Measurements from ENCODE around the gene FMNL2. TPM values are rescaled to one million over a fixed set of nuclear protein-coding genes. Genes with fewer than 3 reads are reported as not detected.
"Not testable (repeated sequence)": the region's sequence is repeated elsewhere in the genome, so short reads cannot be mapped to it uniquely, and the experiment has no call there.

The FMNL2 gene
- total RNA-seq, 2 experiments from 2014 or later: 2.2 TPM

DNA sequence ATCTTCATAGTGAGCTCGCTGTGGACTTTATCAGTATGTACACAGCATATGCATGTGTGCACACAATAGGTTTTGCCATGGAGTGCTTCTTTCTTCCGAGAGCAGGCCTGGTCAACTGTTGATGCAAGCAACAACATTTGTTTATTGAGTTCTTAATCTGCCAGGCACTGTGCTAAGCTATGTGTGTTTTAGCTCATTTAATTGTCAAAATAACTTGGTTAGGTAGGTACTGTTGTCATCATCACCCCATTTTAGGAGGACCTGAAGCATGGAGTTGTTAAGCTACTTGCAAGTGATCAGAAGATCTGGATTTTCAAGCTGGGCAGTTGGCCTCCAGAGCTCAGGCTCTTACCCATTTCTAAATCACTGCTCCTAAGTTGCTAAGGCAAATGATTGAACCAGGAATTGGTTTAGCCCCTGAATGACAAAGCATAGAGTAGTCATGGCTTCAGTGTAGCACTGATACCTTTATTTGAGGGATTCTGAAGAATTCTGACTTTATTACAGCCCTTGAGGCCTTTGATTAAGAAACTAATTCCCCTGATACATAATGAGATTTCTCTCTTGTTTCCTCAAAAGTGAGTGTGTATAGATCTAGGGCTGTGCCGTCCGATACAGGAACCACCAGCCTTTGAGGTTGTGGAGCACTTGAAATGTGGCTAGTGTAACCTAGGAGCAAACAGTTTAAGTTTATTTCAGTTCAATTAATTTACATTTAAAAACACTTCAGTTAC is 132.9 kb downstream of the FMNL2 start:
- H3K36me3 Mint-ChIP-seq: no peaks in the 10 kb centered on the region
- peaks cover 4% of the 10 kb centered on the region for H3K27me3 Mint-ChIP-seq
- CTCF ChIA-PET: interaction anchor here (0.6 kb wide), 1 partner anchor 641 kb away, joined by 3 read pairs; no protein-coding TSS in a partner anchor
- no peak for DNase-seq
- no peak overlapping the region for H3K4me3 Mint-ChIP-seq
- peaks cover 5% of the 10 kb centered on the region for H3K4me1 Mint-ChIP-seq (ENCODE audit: low read depth)
- POLR2A ChIA-PET: no interaction called here
- intact Hi-C loops (cut with micrococcal nuclease): no loop called here
- H3K27ac Mint-ChIP-seq: no peak overlapping the region
- H3K9me3 Mint-ChIP-seq: no peaks in the 10 kb centered on the region

- DNase-seq: no peak
- Mint-ChIP-seq H3K27ac (no peak overlapping the region), H3K4me1 (ENCODE audit: low read depth) (peaks cover 5% of the 10 kb centered on the region), H3K4me3 (no peak overlapping the region), H3K9me3 (no peaks in the 10 kb centered on the region), H3K27me3 (peaks cover 7% of the 10 kb centered on the region), H3K36me3 (no peaks in the 10 kb centered on the region)
- intact Hi-C loops (cut with micrococcal nuclease): no loop called here
- POLR2A ChIA-PET: no interaction called here
- CTCF ChIA-PET: no interaction called here
Measured at GRCh38 chr2:152468899-152469692, 134.1 kb downstream of the FMNL2 start.

GRCh38 chr2:152470861-152471854 is 136.2 kb downstream of the FMNL2 start:
- no peak for DNase-seq
- peaks cover 5% of the 10 kb centered on the region for H3K4me1 Mint-ChIP-seq (ENCODE audit: low read depth)
- H3K27me3 Mint-ChIP-seq: peaks cover 5% of the 10 kb centered on the region
- intact Hi-C loops (cut with micrococcal nuclease): no loop called here
- no peaks in the 10 kb centered on the region for H3K9me3 Mint-ChIP-seq
- H3K27ac Mint-ChIP-seq: no peak overlapping the region
- ChIA-PET CTCF (interaction anchor here (1.1 kb wide), 1 partner anchor 164 kb away, joined by 3 read pairs; no protein-coding TSS in a partner anchor), POLR2A (interaction anchor here (1.3 kb wide), 1 partner anchor 188 kb away, joined by 3 read pairs; no protein-coding TSS in a partner anchor)
- H3K4me3 Mint-ChIP-seq: no peak overlapping the region
- H3K36me3 Mint-ChIP-seq: no peaks in the 10 kb centered on the region

DNA sequence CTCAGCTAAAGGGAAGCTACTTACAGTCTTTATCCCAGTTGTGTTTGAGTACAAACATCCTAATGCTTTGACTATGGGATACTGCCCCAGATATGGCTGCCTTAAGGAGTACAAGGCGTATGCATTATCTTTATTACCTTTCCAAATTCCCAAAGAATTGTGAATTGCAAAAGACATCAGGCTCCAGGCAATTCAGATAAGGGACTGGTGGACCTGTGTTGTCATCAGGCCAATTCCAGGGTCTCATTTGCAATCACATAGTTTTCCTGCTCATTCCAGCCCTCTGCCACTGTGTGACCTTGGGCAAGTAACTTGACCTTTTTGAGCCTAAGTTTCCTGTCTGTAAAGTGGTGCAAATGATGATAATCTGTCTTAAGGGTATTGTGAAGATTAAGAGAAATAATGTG is 137.5 kb downstream of the FMNL2 start:
- no peak for DNase-seq
- Mint-ChIP-seq H3K36me3 (no peaks in the 10 kb centered on the region), H3K4me3 (no peak overlapping the region), H3K9me3 (no peaks in the 10 kb centered on the region), H3K27ac (no peak overlapping the region), H3K27me3 (peaks cover 5% of the 10 kb centered on the region), H3K4me1 (ENCODE audit: low read depth) (peaks cover 5% of the 10 kb centered on the region)
- intact Hi-C loops (cut with micrococcal nuclease): no loop called here
- ChIA-PET POLR2A (no interaction called here), CTCF (no interaction called here)

DNA sequence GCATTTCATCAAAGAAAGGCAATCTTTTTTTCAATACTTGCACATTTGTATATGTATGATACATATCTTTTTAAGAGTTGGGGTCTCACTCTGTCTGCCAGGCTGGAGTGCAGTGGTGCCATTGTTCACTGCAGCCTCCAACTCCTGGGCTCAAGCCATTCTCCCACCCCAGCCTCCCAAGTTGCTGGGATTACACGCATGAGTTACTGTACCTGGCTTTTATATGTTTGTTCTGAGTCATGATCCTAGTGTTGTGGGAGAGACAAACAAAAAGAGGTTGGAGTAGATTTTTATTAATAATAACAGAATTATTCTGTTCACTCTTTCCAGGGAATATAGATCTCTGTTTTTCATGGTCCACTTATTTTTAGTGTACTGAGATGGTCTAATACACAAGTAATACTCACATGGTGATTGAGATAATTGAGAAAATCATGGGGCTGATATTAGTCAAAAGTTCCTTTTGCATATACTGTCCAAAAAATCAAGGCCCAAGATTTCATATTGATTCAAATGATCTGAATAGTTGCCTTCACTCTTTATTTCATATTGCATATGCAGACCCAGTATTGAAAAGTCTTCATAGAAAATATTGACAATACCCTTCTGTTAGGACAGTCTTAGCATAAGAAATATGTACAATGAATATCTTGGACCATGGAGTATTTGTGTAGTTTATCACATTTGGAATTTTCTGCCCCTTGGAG is 138.3 kb downstream of the FMNL2 start:
- CTCF ChIA-PET: no interaction called here
- H3K9me3 Mint-ChIP-seq: no peaks in the 10 kb centered on the region
- intact Hi-C loops (cut with micrococcal nuclease): no loop called here
- peaks cover 5% of the 10 kb centered on the region for H3K4me1 Mint-ChIP-seq (ENCODE audit: low read depth)
- H3K36me3 Mint-ChIP-seq: no peaks in the 10 kb centered on the region
- no peak overlapping the region for H3K4me3 Mint-ChIP-seq
- DNase-seq: no peak
- H3K27me3 Mint-ChIP-seq: peaks cover 4% of the 10 kb centered on the region
- POLR2A ChIA-PET: no interaction called here
- no peak overlapping the region for H3K27ac Mint-ChIP-seq

DNA sequence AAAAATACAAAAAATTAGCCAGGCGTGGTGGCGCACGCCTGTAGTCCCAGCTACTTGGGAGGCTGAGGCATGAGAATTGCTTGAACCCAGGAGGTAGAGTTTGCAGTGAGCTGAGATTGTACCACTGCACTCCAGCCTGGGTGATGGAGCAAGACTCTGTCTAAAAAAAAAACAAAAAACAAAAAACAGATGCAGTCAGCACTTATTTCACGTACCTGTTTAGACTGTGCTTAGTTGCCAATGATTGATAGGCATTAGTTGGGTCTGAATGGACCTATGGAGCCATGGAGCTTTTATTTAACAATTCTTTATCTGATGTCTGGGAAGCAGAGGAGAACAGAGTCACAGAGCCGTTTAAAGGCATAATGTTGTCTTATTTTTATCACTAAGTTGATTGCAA is 139.5 kb downstream of the FMNL2 start:
- H3K27me3 Mint-ChIP-seq; H3K4me1 Mint-ChIP-seq (ENCODE audit: low read depth); H3K4me3 Mint-ChIP-seq; CTCF ChIA-PET; DNase-seq; H3K9me3 Mint-ChIP-seq; H3K27ac Mint-ChIP-seq; POLR2A ChIA-PET; intact Hi-C loops (cut with micrococcal nuclease); H3K36me3 Mint-ChIP-seq: not testable (repeated sequence)

DNA sequence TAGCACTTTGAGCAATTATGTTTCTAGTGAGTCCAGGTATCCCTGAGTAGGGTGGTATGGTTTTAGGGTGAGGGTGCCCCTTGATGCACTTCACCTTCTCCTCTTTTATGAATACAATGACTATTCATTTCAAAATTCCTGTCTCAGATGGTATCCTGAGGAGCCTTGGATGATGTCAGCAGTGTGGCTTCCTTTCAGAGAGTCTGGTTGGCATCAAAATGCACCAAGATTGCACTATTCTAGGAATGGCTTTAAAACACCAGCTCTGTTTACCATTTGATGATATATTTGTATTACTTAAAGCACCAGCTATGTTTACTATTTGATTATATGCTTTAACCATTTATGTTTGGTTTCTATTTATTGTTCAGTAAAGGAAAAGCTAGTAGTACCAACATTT is 141.0 kb downstream of the FMNL2 start:
- H3K9me3 Mint-ChIP-seq: no peaks in the 10 kb centered on the region
- no peaks in the 10 kb centered on the region for H3K4me1 Mint-ChIP-seq (ENCODE audit: low read depth)
- DNase-seq: no peak
- POLR2A ChIA-PET: no interaction called here
- H3K36me3 Mint-ChIP-seq: no peaks in the 10 kb centered on the region
- intact Hi-C loops (cut with micrococcal nuclease): no loop called here
- H3K27me3 Mint-ChIP-seq: peaks cover 4% of the 10 kb centered on the region
- H3K4me3 Mint-ChIP-seq: no peak overlapping the region
- CTCF ChIA-PET: no interaction called here
- H3K27ac Mint-ChIP-seq: no peak overlapping the region

DNA sequence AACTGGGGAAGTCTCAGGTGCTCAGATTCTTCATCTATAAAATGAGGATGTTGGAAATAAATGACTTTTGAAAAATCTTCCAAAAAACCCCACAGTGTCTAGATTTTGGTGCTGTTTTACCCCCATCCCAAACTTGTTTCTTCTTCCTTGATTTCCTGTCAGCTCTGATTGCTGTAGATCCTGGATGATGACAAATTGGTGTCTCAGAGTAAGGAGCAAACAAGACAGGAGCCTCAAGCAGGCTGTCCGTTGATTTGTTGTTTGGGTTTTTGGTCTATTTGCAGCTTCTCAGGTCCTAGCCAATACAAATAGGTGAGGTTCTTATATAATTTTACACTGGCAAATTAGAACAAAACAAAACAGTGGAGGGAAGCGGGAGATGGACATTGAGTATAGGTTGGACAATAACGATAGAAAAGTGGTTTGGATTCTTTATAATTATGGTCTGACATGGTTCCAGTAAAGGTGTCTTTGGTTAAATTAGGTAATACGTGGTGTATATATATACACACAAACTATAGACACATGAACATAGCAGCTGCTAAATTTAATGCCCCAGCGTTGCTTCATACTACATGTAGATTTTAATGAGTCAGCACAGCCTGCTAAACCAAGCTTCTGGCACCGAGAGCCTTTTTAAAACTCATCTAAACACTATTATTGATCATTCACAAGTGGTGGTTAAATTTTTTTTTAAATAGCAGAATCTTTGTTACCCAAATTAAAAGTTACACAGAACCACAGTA is 142.5 kb downstream of the FMNL2 start:
- no peak overlapping the region for H3K4me3 Mint-ChIP-seq
- DNase-seq: no peak
- intact Hi-C loops (cut with micrococcal nuclease): no loop called here
- no peaks in the 10 kb centered on the region for H3K9me3 Mint-ChIP-seq
- POLR2A ChIA-PET: no interaction called here
- CTCF ChIA-PET: interaction anchor here (1.2 kb wide), 1 partner anchor 158 kb away, joined by 4 read pairs; no protein-coding TSS in a partner anchor
- H3K4me1 Mint-ChIP-seq (ENCODE audit: low read depth): no peaks in the 10 kb centered on the region
- peaks cover 4% of the 10 kb centered on the region for H3K27me3 Mint-ChIP-seq
- no peak overlapping the region for H3K27ac Mint-ChIP-seq
- H3K36me3 Mint-ChIP-seq: no peaks in the 10 kb centered on the region

DNA sequence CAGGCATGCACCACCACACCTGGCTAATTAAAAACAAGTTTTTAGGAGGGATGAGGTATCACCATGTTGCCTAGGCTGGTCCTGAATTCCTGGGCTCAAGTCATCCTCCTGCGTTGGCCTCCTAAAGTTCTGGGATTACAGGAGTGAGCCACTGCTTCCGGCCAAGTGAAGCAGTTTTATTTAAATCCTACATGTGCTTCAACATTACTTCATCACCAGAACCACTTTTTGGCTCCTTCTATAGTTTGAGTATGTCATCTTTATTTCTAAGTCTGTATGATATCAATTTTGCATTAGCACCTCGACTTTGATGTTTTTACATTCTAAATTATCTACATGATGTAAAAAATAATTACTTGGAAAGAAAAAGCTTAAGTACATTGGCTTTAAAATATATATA is 144.3 kb downstream of the FMNL2 start:
- ChIA-PET POLR2A (no interaction called here), CTCF (no interaction called here)
- H3K27ac Mint-ChIP-seq: no peak overlapping the region
- no peak for DNase-seq
- no peaks in the 10 kb centered on the region for H3K36me3 Mint-ChIP-seq
- H3K4me1 Mint-ChIP-seq (ENCODE audit: low read depth): no peaks in the 10 kb centered on the region
- H3K27me3 Mint-ChIP-seq: peaks cover 1% of the 10 kb centered on the region
- H3K4me3 Mint-ChIP-seq: no peak overlapping the region
- H3K9me3 Mint-ChIP-seq: no peaks in the 10 kb centered on the region
- intact Hi-C loops (cut with micrococcal nuclease): no loop called here

GRCh38 chr2:152480821-152481399 is 145.9 kb downstream of the FMNL2 start:
- CTCF ChIA-PET: no interaction called here

More at GRCh38 chr2:152480821-152481399, 145.9 kb downstream of the FMNL2 start:
- no peak overlapping the region for H3K4me3 Mint-ChIP-seq
- H3K9me3 Mint-ChIP-seq: no peaks in the 10 kb centered on the region
- no peak for DNase-seq
- intact Hi-C loops (cut with micrococcal nuclease): no loop called here
- no peaks in the 10 kb centered on the region for H3K4me1 Mint-ChIP-seq (ENCODE audit: low read depth)
- POLR2A ChIA-PET: no interaction called here
- peaks cover 1% of the 10 kb centered on the region for H3K27me3 Mint-ChIP-seq
- H3K36me3 Mint-ChIP-seq: no peaks in the 10 kb centered on the region
- no peak overlapping the region for H3K27ac Mint-ChIP-seq

All from activated CD4-positive, alpha-beta memory T cell treated with anti-CD3 and anti-CD28 coated beads for 36 hours (primary cell).